ENCODE results near the gene MCM8. TPM values are rescaled to one million over a fixed set of nuclear protein-coding genes. Genes with fewer than 3 reads are reported as not detected.

Gene MCM8
- total RNA-seq, 1 experiment from 2014 or later: 20.6 TPM

DNA sequence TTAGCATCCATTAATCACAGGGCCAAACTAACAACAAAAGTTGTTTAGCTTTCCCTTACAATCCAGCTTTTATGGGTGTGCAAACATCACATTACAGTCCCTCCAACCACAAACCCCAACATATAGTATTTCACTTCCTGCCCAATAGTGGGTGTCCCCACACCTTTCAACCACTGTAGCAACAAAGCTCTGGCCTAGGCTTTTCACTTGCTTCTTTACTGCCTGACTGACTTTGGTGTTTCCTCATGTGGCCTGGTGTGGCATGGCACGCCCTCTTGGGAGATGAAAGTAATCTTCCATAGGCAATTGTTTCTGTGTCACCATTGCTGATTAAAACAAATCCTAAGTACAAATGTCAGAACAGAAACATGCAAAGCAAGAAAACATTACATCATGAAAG lies 46.3 kb downstream of the MCM8 start:
- DNase-seq: no peak
- intact Hi-C loops (cut with micrococcal nuclease; ENCODE audit: unreplicated experiment): no loop called here
- TF ChIP-seq, protein P1, sequence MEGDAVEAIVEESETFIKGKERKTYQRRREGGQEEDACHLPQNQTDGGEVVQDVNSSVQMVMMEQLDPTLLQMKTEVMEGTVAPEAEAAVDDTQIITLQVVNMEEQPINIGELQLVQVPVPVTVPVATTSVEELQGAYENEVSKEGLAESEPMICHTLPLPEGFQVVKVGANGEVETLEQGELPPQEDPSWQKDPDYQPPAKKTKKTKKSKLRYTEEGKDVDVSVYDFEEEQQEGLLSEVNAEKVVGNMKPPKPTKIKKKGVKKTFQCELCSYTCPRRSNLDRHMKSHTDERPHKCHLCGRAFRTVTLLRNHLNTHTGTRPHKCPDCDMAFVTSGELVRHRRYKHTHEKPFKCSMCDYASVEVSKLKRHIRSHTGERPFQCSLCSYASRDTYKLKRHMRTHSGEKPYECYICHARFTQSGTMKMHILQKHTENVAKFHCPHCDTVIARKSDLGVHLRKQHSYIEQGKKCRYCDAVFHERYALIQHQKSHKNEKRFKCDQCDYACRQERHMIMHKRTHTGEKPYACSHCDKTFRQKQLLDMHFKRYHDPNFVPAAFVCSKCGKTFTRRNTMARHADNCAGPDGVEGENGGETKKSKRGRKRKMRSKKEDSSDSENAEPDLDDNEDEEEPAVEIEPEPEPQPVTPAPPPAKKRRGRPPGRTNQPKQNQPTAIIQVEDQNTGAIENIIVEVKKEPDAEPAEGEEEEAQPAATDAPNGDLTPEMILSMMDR (IDR thresholded peaks at IDR 0.05; ENCODE audit: unreplicated experiment): no peak
- Mint-ChIP-seq H3K4me3 (ENCODE audit: low read depth, unreplicated experiment) (no peak overlapping the region), H3K27me3 (ENCODE audit: unreplicated experiment) (no peaks in the 10 kb centered on the region), H3K36me3 (ENCODE audit: insufficient read depth, unreplicated experiment) (no peaks in the 10 kb centered on the region), H3K4me1 (ENCODE audit: low read depth, unreplicated experiment) (no peaks in the 10 kb centered on the region), H3K9me3 (ENCODE audit: low read depth, unreplicated experiment) (no peaks in the 10 kb centered on the region), H3K27ac (ENCODE audit: unreplicated experiment) (no peak overlapping the region)
- CTCF ChIA-PET: interaction anchor here (1.1 kb wide), 1 partner anchor 10 kb away, joined by 3 read pairs; no protein-coding TSS in a partner anchor
- BruUV-seq (replicated peaks): no TSS peak

DNA sequence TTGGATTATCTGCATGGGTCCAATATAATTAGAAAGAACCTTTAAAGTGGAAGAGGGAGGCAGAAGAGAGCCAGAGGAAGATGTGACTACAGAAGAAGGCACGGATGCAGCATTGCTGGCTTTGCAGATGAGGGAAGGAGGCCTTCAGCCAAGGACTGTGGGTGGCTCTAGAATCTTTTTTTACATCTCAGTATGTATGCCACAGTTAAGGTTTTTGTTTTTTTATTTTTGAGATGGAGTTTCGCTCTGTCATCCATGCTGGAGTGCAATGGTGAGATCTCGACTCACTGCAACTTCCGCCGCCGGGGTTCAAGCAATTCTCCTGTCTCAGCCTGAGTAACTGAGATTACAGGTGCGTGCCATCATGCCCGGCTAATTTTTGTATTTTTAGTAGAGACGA lies 49.3 kb downstream of the MCM8 start:
- Mint-ChIP-seq H3K9me3 (ENCODE audit: low read depth, unreplicated experiment) (no peaks in the 10 kb centered on the region), H3K36me3 (ENCODE audit: insufficient read depth, unreplicated experiment) (no peaks in the 10 kb centered on the region), H3K27ac (ENCODE audit: unreplicated experiment) (no peak overlapping the region), H3K4me3 (ENCODE audit: low read depth, unreplicated experiment) (no peak overlapping the region), H3K27me3 (ENCODE audit: unreplicated experiment) (no peaks in the 10 kb centered on the region), H3K4me1 (ENCODE audit: low read depth, unreplicated experiment) (no peaks in the 10 kb centered on the region)
- CTCF ChIA-PET: no interaction called here
- TF ChIP-seq, protein P1 (IDR thresholded peaks at IDR 0.05; ENCODE audit: unreplicated experiment): no peak
- no peak for DNase-seq
- intact Hi-C loops (cut with micrococcal nuclease; ENCODE audit: unreplicated experiment): no loop called here
- no TSS peak for BruUV-seq (replicated peaks)

DNA sequence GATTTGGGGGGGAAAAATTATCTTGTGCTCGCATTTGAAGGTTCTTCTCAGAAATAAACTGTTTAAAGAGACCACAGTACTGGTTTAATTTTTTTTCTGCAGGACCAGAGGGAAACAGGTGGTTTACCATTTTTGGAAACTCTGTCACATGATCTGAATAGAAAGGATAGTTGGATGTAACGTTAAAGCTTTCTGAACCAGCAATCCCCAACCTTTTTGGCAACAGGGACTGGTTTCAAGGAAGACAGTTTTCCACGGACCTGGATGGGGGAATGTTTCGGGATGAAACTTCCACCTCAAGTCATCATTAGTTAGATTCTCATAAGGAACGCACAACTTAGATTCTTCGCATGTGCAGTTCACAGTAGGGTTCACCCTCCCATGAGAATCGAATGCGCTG lies 50.4 kb downstream of the MCM8 start:
- no peak overlapping the region for H3K4me3 Mint-ChIP-seq (ENCODE audit: low read depth, unreplicated experiment)
- CTCF ChIA-PET: no interaction called here
- TF ChIP-seq, protein P1 (IDR thresholded peaks at IDR 0.05; ENCODE audit: unreplicated experiment): no peak
- no peaks in the 10 kb centered on the region for H3K4me1 Mint-ChIP-seq (ENCODE audit: low read depth, unreplicated experiment)
- peaks cover 6% of the 10 kb centered on the region for H3K36me3 Mint-ChIP-seq (ENCODE audit: insufficient read depth, unreplicated experiment)
- no TSS peak for BruUV-seq (replicated peaks)
- H3K9me3 Mint-ChIP-seq (ENCODE audit: low read depth, unreplicated experiment): no peaks in the 10 kb centered on the region
- H3K27ac Mint-ChIP-seq (ENCODE audit: unreplicated experiment): no peak overlapping the region
- no peaks in the 10 kb centered on the region for H3K27me3 Mint-ChIP-seq (ENCODE audit: unreplicated experiment)
- intact Hi-C loops (cut with micrococcal nuclease; ENCODE audit: unreplicated experiment): no loop called here
- DNase-seq: no peak

DNA sequence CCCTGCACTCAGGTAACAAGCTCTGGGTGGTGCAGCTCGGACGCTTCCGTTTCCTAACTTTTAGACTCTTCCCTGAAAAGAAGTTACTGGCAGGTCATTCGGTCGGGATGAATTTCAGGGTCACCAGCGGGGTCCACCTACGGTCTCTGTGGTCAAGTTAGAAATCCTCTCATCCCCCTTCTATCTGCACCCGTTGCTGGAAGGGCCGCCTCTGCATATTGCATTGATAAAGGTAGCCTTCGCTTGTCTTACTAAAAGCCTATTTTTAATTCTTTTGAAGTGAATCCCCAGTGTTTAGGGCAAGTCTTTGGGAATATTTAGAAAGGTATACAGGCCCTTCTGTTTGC lies 56.1 kb downstream of the MCM8 start:
- intact Hi-C loops (cut with micrococcal nuclease; ENCODE audit: unreplicated experiment): no loop called here
- DNase-seq: no peak
- TF ChIP-seq, protein P1 (IDR thresholded peaks at IDR 0.05; ENCODE audit: unreplicated experiment): no peak
- CTCF ChIA-PET: interaction anchor here (1.2 kb wide), 1 partner anchor 9 kb away, joined by 3 read pairs; no protein-coding TSS in a partner anchor
- Mint-ChIP-seq H3K4me1 (ENCODE audit: low read depth, unreplicated experiment) (peaks cover 11% of the 10 kb centered on the region), H3K4me3 (ENCODE audit: low read depth, unreplicated experiment) (peak overlapping the region; percentile 81), H3K27ac (ENCODE audit: unreplicated experiment) (peak overlapping the region; percentile 58), H3K27me3 (ENCODE audit: unreplicated experiment) (no peaks in the 10 kb centered on the region), H3K36me3 (ENCODE audit: insufficient read depth, unreplicated experiment) (peaks cover 22% of the 10 kb centered on the region), H3K9me3 (ENCODE audit: low read depth, unreplicated experiment) (no peaks in the 10 kb centered on the region)
- BruUV-seq (replicated peaks): no TSS peak
